Activated naive CD4-positive, alpha-beta T cell treated with anti-CD3 and anti-CD28 coated beads for 36 hours (primary cell): ENCODE measurements around the gene KRTAP17-1. TPM values are rescaled to one million over a fixed set of nuclear protein-coding genes. Genes with fewer than 3 reads are reported as not detected.

ENCODE experiments used
- CTCF ChIA-PET: fragments of 350-600 bp; sonication (Branson Sonifier 250); formaldehyde crosslinking; loops from one replicate; lab custom pipeline; 2021; ENCODE audit warnings: antibody characterized with exemption; lab: Charles Lee
- DNase-seq: peaks from one replicate; pipeline ENCODE4 v3.0.0-alpha.2; 2020
- H3K27ac Mint-ChIP-seq: one replicate; pipeline ENCODE4 v1.8.0; 2021; ENCODE audit warnings: mild to moderate bottlenecking, mixed read lengths
- H3K27me3 Mint-ChIP-seq: one replicate; pipeline ENCODE4 v1.8.0; 2021; ENCODE audit warnings: low read depth, mixed read lengths
- H3K36me3 Mint-ChIP-seq: one replicate; pipeline ENCODE4 v1.8.0; 2021; ENCODE audit warnings: low read depth, mixed read lengths
- H3K4me1 Mint-ChIP-seq: one replicate; pipeline ENCODE4 v1.8.0; 2021; ENCODE audit warnings: low read depth, mixed read lengths
- H3K4me3 Mint-ChIP-seq: one replicate; pipeline ENCODE4 v1.8.0; 2021; ENCODE audit warnings: mild to moderate bottlenecking, moderate library complexity, mixed read lengths
- H3K9me3 Mint-ChIP-seq: one replicate; pipeline ENCODE4 v1.8.0; 2021; ENCODE audit warnings: mixed read lengths
- intact Hi-C: fragments of 100-400 bp; cut with micrococcal nuclease; formaldehyde crosslinking; loops from one replicate; pipeline ENCODE4 v1.15.1; 2023
- total RNA-seq, 2 experiments: library from RNA; stranded (reverse); gene quantifications; one replicate each; pipeline ENCODE4 v1.2.3, GENCODE V29; 2021

The KRTAP17-1 gene
- total RNA-seq, 2 experiments from 2014 or later: not detected

DNA sequence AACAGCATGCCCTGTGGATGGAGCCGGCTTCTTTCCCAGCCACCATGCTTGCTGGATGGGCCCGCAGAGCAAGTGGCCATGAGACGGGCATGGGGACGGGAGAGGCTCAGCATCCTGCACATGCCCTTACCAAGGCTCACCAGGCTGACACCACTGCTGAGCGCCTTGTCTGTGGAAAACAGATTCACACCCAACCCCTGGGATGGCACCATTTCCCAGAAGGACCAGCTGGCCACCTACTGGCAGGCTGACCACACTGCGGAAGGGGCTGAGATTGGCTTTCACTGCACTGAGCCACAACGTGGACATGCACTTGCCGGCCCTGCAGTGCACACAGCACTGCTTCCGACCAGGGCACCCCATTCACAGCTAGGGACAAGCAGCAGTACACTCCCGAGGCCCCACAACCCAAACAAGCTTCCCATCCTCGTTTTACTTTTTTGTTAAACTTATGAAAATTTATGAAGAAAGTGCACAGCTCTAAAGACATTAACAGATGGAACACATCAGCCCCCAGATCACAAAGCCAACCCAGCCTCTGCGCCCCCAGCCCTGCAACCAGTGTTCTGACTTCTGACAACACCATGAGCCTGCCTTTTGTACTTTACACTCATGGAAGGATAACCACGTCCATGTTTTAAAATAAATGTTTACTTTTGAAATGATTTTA, 13.9 kb upstream of the KRTAP17-1 start:
- no peaks in the 10 kb centered on the region for H3K9me3 Mint-ChIP-seq
- no peak overlapping the region for H3K27ac Mint-ChIP-seq
- no peak overlapping the region for H3K4me3 Mint-ChIP-seq
- peaks cover 42% of the 10 kb centered on the region for H3K4me1 Mint-ChIP-seq
- no peaks in the 10 kb centered on the region for H3K27me3 Mint-ChIP-seq
- DNase-seq: peak; percentile 49
- CTCF ChIA-PET: interaction anchor here (0.7 to 1.1 kb wide), 3 partner anchors 15 to 420 kb away, joined by 3 to 4 read pairs (median 3); no protein-coding TSS in a partner anchor
- no peaks in the 10 kb centered on the region for H3K36me3 Mint-ChIP-seq
- intact Hi-C loops: no loop called here

DNA sequence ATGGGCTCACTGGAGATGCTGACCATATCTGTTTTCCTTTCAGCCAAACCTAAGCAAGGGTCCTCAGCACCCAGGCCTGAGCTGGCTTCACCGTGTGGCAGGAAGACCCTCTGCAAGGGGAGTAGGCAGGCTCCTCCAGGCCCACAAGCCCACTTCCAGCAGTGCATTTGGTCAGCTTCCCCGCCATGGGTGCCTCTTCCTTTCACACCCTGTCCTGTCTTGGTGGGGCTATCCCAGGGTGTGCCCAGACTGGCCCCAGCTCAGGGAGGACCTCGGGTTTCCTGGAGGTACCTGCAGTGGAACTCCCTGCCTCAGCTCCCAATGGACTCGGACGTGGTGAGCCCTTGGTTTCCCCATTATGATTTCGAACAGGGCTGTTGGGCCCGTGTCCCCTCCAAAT, 12.7 kb upstream of the KRTAP17-1 start:
- Mint-ChIP-seq H3K4me1 (peaks cover 39% of the 10 kb centered on the region), H3K27ac (no peak overlapping the region), H3K9me3 (no peaks in the 10 kb centered on the region), H3K4me3 (no peak overlapping the region), H3K27me3 (no peaks in the 10 kb centered on the region), H3K36me3 (no peaks in the 10 kb centered on the region)
- CTCF ChIA-PET: interaction anchor here (1.0 kb wide), 1 partner anchor 224 kb away, joined by 3 read pairs; no protein-coding TSS in a partner anchor
- intact Hi-C loops: no loop called here
- no peak for DNase-seq

DNA sequence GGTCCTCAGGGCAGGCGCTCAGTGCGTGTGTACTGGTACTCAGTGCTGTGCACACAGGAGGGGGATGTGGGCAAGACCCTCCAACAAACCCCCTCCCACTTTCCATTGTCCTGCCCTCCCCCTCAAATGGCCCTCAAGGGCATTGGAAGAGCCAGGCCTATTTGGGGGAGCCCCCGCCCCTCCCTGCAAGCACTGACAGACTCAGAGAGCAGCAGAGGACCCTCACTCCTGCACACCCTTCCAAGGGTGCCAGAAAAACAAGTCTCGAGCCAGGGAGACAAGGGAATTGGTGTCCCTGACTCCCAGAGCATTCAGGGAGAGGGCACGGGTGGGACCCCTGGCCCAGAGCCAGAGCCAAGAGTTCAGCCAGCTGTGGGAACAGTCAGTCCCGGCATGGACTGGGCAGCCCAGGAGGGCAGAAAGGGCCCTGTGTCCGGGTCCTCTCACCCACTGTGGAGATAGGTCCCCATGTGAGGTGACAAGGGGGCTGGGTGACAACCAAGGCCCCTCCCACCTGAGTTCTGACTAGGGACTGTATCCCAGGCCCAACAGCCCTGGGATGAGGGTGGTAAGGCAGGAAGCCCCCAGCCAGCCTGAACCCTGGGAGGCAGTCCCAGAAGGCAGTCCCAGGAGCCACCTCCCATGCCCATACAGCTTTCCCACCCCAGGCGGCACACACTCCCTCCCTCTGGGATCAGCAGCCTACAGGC, 12.1 kb upstream of the KRTAP17-1 start:
- no peak for DNase-seq

DNA sequence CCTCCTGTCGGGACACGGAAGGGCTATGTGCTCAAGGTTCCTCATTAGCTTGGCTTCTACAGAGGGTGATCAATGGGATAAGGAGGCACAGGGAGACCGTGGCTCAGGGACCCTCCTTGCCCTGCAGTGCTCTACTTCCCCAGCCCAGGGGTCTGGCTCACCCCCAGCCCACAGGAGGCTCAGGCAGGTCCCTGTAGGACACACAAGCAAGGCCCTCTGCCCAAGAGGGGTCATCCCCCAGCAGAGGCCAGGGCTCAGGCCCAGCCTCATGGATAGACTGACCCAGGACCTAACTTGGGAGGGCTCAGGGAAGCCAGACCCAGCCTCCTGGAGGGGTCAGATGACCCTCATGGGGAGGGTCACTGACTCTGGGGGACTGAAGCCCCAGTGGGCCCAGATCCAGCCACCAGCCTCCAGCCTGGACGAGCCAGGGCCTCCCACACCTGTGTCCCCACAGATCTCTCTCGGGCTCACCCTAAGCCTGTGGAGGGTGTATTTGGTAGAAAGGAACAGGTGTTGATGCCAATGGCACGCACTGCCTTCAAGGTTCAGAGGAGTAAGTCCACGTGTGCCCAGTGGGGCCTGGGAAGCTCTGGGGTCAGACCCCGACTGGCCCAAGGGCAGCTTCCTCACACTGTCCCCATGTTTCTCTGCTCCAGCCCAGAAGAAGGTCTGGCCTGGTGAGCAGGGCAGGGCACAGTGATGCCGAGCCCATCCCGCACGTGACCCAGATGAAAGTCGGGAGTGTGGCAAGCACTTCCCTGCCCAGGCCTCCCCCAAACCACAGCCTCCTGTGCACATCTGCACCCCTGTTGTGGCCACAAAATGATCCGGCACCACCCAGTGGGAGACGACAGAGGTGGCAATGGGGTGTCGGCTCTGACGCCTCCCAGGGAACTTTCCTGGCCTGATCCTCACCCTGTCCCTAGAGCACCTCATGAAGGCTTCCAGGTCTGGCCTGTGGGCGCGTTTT, 10.9 kb upstream of the KRTAP17-1 start:
- Mint-ChIP-seq H3K4me1 (peaks cover 43% of the 10 kb centered on the region), H3K36me3 (no peaks in the 10 kb centered on the region), H3K27me3 (no peaks in the 10 kb centered on the region), H3K4me3 (no peak overlapping the region), H3K9me3 (no peaks in the 10 kb centered on the region), H3K27ac (no peak overlapping the region)
- CTCF ChIA-PET: no interaction called here
- intact Hi-C loops: loop anchor here (1.0 kb wide), 1 partner anchor 417 kb away; no protein-coding TSS in a partner anchor
- DNase-seq: no peak

More for the DNA sequence above, 12.1 kb upstream of the KRTAP17-1 start:
- CTCF ChIA-PET: no interaction called here
- Mint-ChIP-seq H3K27ac (no peak overlapping the region), H3K36me3 (no peaks in the 10 kb centered on the region), H3K4me1 (peaks cover 40% of the 10 kb centered on the region), H3K27me3 (no peaks in the 10 kb centered on the region), H3K9me3 (no peaks in the 10 kb centered on the region), H3K4me3 (no peak overlapping the region)
- intact Hi-C loops: no loop called here

DNA sequence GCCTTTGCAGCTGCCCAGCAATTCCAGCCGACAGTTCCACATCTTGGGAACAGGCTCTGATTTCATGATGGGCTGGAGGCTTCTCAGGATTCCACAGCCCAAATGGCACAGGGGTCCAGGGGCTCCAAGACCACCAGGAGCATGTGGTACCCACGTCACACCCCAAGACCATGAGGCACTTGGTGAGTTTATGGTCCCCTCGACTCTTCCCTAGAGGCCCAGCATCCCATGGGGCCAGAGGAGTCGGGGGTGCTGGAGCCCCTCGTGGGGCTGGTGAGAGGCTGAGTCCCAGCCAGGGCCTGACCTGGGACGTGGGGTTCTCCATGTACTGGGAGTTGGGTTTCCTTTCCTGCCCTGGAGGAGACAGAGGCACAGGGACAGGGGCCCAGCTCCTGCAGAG, 10.1 kb upstream of the KRTAP17-1 start:
- peaks cover 4% of the 10 kb centered on the region for H3K9me3 Mint-ChIP-seq
- H3K36me3 Mint-ChIP-seq: no peaks in the 10 kb centered on the region
- no peak for DNase-seq
- H3K27ac Mint-ChIP-seq: no peak overlapping the region
- no peak overlapping the region for H3K4me3 Mint-ChIP-seq
- CTCF ChIA-PET: no interaction called here
- no peaks in the 10 kb centered on the region for H3K27me3 Mint-ChIP-seq
- H3K4me1 Mint-ChIP-seq: peaks cover 43% of the 10 kb centered on the region
- intact Hi-C loops: loop anchor here (1.0 kb wide), 1 partner anchor 416 kb away; no protein-coding TSS in a partner anchor

DNA sequence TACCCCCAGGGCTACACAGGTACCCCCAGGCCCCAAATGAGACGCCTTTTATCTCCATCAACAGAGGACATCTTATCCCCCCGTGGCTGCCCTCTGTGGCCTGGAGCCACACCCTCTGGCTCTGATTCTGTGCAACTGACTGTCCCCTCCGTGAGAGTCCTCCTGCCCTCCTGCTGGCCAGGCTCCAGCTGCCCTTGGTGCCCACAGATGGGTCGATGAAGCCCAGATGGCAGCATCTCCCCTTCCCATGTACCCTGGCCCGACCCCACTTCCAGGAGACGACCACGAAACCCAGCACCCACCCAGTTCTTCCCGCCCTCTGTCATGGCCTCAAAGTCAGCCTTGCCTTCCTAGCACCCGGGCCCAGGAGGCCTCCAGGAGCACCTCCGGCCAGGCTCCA, 9.6 kb upstream of the KRTAP17-1 start:
- no peaks in the 10 kb centered on the region for H3K36me3 Mint-ChIP-seq
- peaks cover 7% of the 10 kb centered on the region for H3K9me3 Mint-ChIP-seq
- H3K27ac Mint-ChIP-seq: no peak overlapping the region
- no peaks in the 10 kb centered on the region for H3K27me3 Mint-ChIP-seq
- H3K4me3 Mint-ChIP-seq: no peak overlapping the region
- CTCF ChIA-PET: no interaction called here
- peaks cover 43% of the 10 kb centered on the region for H3K4me1 Mint-ChIP-seq
- no peak for DNase-seq
- intact Hi-C loops: no loop called here

DNA sequence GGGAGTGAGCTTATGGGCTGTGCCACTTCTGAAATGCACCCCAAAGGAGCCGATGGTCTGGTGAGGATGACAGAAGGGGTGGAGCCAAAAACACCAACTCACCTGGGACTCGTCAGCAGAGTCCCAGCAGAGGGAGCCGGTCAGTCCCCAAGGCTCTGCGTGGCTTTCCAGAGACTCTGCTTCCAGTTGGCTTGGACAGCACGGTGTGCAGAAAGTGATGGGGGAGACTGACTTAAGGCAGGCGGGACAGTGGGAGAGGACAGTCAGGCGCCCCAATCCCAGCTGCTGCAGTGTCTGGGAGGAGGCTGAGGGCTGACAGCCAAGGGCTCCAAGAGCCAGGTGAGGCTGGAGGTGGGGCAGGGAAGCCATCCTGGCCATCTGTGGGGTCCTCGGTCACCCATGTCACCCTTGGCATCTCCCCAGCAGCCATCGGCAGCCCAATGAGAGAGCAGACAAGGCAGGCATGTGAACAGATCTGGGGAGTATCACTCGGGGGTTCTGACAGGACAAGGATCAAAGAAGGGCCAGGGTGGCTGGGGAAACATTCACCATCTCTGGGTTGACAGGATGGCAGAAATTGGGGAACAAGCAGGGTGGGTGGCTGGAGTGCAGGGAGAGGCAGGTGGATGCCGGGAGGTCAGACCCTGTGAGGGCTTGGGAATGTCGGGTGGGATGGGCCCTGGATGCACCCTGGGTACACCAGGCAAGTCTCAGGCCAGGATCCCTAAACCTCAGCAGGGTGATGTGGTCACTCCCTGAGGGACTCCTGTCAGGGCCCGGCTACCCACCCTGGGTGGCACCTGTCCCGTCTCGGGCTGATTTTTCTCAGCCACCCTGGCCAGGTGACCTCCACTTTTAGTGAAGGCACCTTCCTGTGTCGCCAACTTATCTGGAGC, 8.9 kb upstream of the KRTAP17-1 start:
- no peak overlapping the region for H3K27ac Mint-ChIP-seq
- H3K4me1 Mint-ChIP-seq: peaks cover 43% of the 10 kb centered on the region
- H3K4me3 Mint-ChIP-seq: no peak overlapping the region
- peak; percentile 53 for DNase-seq
- peaks cover 14% of the 10 kb centered on the region for H3K9me3 Mint-ChIP-seq
- CTCF ChIA-PET: no interaction called here
- intact Hi-C loops: loop anchor here (5.0 kb wide), 5 partner anchors 223 to 702 kb away; no protein-coding TSS in a partner anchor
- H3K36me3 Mint-ChIP-seq: no peaks in the 10 kb centered on the region
- H3K27me3 Mint-ChIP-seq: no peaks in the 10 kb centered on the region

DNA sequence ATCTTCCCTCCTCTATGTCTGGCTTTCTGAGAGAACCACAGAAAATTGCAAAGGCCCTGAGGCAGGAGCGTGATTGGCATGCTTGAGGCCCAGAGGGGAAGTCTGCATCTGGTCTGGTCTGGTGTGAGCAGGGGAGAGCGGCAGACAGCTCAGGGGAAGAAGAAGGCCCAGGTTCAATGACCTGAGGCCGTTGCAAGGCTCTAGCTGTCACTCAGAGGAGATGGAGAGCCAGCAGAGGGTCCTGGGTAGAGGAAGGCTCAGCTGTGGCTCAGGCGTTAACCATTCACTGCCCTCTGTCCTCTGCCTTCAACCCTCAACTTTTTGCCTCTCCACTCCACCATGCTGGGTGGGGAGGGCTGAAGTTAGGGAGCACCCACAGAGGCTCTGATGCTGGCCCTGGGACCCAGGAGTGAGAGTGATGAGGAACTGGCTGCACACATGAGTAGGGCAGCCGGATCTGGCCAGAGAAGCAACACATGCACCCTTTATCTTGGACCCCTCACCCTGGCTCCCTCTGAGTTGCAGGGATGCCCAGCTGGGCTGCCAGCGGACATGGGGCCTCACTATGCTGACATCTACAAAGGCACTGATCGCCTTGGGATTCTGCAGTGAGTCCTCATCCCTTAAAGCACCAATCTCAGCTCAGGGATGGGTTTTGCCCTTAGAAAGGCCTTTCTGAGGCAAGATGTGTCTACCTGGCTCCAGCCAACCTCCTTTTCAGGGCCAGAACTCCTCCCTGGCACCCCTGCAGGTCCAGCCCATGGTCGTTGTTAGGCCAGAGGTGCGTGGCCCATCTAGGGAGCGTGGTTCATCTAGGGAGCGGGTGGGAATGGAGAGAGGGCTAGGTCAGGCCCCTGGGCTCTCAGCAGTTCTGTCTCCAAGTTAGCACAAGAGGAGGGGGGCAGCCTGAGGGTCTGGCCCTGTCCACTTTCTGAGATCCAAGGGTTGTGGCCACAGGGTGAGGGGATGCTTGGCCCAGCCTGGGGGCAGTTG, 7.7 kb upstream of the KRTAP17-1 start:
- H3K4me1 Mint-ChIP-seq: peaks cover 40% of the 10 kb centered on the region
- CTCF ChIA-PET: interaction anchor here (0.8 to 2.2 kb wide), 26 partner anchors 9 to 406 kb away, joined by 3 to 14 read pairs (median 3); partner anchors contain the start of genes KRTAP16-1 and KRTAP29-1
- no peaks in the 10 kb centered on the region for H3K27me3 Mint-ChIP-seq
- H3K36me3 Mint-ChIP-seq: no peaks in the 10 kb centered on the region
- no peak for DNase-seq
- peaks cover 15% of the 10 kb centered on the region for H3K9me3 Mint-ChIP-seq
- H3K4me3 Mint-ChIP-seq: no peak overlapping the region
- no peak overlapping the region for H3K27ac Mint-ChIP-seq
- intact Hi-C loops: loop anchor here (1.0 to 5.0 kb wide), 8 partner anchors 173 to 701 kb away; no protein-coding TSS in a partner anchor

DNA sequence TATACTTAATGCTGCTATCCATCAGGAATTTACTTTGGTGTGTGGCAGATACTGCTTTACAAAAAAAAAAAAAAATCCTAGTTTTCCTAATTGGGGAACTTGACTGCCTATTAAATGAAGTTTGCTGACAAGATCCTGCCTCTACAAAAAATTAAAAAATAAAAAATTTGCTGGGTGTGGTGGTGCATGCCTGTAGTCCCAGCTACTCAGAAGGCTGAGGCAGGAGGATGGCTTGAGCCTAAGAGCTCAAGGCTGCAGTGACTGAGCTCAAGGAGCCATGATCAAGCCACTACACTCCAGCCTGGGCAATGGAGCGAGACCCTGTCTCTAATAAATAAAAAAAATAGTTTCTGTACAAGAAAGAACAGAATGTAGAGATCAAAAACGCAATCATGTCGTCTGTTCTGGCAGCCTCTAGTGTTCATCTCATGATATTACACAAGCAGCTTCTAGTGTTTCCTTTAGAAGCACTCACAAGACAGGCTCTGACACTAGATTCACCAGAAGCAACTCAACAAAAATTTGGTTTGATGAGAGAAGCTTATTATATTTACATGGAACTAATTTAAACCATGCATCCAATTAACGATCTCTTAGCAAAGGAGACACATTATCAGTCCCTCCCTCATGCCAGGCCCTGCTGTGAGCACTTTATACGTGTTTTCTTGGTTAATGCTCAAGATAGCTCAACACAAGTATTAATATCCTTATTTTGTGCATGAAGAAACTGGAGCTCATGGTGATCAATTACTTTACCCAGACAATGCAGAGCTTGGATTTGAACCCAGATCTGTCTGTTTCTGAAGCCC, 6.8 kb upstream of the KRTAP17-1 start:
- Mint-ChIP-seq H3K27ac (no peak overlapping the region), H3K4me1 (peaks cover 37% of the 10 kb centered on the region), H3K9me3 (peaks cover 15% of the 10 kb centered on the region), H3K4me3 (no peak overlapping the region), H3K27me3 (no peaks in the 10 kb centered on the region), H3K36me3 (no peaks in the 10 kb centered on the region)
- intact Hi-C loops: loop anchor here (1.0 to 5.0 kb wide), 8 partner anchors 174 to 700 kb away; no protein-coding TSS in a partner anchor
- CTCF ChIA-PET: interaction anchor here (0.6 to 2.2 kb wide), 31 partner anchors 8 to 444 kb away, joined by 3 to 14 read pairs (median 3); partner anchors contain the start of genes KRTAP16-1 and KRTAP29-1
- DNase-seq: peak; percentile 28

DNA sequence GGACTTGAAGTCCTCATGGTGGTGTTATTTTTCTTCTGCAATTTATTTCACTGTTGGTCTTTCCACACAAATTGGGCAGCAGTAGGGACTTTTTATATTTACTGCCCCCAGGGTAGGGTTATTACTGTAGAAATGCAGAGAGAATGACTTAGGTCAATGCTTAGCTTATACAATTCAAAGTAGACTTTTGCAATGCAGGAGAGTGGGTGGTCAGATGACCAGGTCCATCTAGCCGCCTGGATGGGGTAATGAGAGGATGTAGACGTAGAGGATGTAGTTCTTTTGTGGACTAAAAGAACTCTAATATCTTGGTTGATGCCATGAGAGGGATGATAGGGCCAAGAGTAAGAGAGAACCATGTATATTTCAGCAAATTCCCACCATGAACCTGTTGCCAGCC, 2.7 kb upstream of the KRTAP17-1 start:
- Mint-ChIP-seq H3K9me3 (peaks cover 15% of the 10 kb centered on the region), H3K4me3 (no peak overlapping the region), H3K4me1 (peaks cover 6% of the 10 kb centered on the region), H3K27me3 (no peaks in the 10 kb centered on the region), H3K36me3 (no peaks in the 10 kb centered on the region), H3K27ac (no peak overlapping the region)
- DNase-seq: no peak
- CTCF ChIA-PET: no interaction called here
- intact Hi-C loops: no loop called here
